SK-N-MC (cell line): Measurements from ENCODE around the gene PAN2.
"Not testable (repeated sequence)": the region's sequence is repeated elsewhere in the genome, so short reads cannot be mapped to it uniquely, and the experiment has no call there.

ENCODE experiments used
- EZH2 ChIP-seq: fragments of 200-600 bp; sonication (generic); IDR thresholded peaks from one replicate; pipeline ENCODE4 v1.6.1; 2017; ENCODE audit warnings: antibody characterized with exemption
- FOXP2 ChIP-seq: optimal IDR thresholded peaks from 2 replicates; pipeline ENCODE3; 2011; ENCODE audit warnings: mild to moderate bottlenecking, moderate library complexity; ENCODE audit not compliant: insufficient read depth; ENCODE audit errors: extremely low read length, control extremely low read depth
- POLR2AphosphoS5 ChIP-seq: IDR thresholded peaks from 2 replicates; pipeline ENCODE4 v1.6.1; 2012; ENCODE audit warnings: mild to moderate bottlenecking, low read depth, low read length, borderline replicate concordance

- TF ChIP-seq POLR2AphosphoS5, EZH2, FOXP2: not testable (repeated sequence)
Observed at GRCh38 chr12:56347255-56347654, 13.5 kb upstream of the PAN2 start.
